Left renal pelvis (tissue), 4 donors: ENCODE results near the gene LINGO3. TPM values are rescaled to one million over a fixed set of nuclear protein-coding genes. Genes with fewer than 3 reads are reported as not detected.

ENCODE experiments used
- DNase-seq, 4 donors: peaks; one replicate each; pipeline ENCODE4 v3.0.0-alpha.2; 2013; ENCODE audit warnings: low read depth in 4 of 4, low spot score in 3 of 4
- polyA plus RNA-seq, 4 donors: library from polyadenylated mRNA; unstranded; fragments of 120-200 nt; gene quantifications; one replicate each; pipeline ENCODE4 v1.2.1, GENCODE V29; 2013; ENCODE audit not compliant: insufficient read length in 4 of 4

The LINGO3 gene
- polyA plus RNA-seq, 4 donors, result 0.13 to 0.14 TPM; not detected in 2

- peak; percentile 77 to 81 (median 78) for DNase-seq
Observed at GRCh38 chr19:2328401-2329148, 20.6 kb upstream of the LINGO3 start, which contains the start of the genes LSM7 and SPPL2B. TSS of gene LSM7 (minus strand) at chr19:2328586. CDS start at chr19:2328566, 20 bp downstream. TSS of gene SPPL2B (plus strand) at chr19:2328684. CDS start at chr19:2328710, 26 bp downstream.

- DNase-seq, result no peak
Observed at GRCh38 chr19:2327773-2328400, 19.9 kb upstream of the LINGO3 start.

DNA sequence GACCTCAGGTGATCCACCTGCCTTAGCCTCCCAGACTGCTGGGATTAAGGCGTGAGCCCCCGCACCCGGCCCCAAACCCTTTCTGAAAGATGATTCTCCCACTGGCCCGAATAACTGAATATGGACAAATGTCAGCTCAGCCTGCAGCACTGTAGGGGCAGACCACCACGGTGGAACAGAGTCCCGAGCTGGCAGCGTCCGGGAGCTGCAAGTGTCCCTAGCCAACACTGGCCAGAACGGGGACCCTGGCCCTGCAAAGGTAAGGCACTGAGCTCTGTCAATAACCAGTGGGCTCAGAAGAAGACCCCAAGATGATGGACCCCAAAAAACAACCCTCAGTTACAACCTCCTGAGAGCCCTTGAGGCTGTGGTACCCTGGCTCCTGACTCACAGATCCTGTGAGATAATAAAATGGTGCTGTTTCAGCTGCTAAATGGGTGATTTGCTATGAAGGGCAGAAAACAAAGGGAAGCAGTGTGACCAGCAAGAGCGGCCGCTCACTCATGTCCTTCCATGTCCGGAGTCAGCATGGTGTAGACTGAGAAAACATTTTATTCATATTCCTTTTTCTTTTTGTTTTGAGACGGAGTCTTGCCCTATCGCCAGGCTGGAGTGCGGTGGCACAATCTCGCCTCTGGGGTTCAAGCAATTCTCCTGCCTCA is 18.9 kb upstream of the LINGO3 start:
- no peak for DNase-seq

- no peak for DNase-seq
Observed at GRCh38 chr19:2325281-2326046, 17.5 kb upstream of the LINGO3 start.

DNA sequence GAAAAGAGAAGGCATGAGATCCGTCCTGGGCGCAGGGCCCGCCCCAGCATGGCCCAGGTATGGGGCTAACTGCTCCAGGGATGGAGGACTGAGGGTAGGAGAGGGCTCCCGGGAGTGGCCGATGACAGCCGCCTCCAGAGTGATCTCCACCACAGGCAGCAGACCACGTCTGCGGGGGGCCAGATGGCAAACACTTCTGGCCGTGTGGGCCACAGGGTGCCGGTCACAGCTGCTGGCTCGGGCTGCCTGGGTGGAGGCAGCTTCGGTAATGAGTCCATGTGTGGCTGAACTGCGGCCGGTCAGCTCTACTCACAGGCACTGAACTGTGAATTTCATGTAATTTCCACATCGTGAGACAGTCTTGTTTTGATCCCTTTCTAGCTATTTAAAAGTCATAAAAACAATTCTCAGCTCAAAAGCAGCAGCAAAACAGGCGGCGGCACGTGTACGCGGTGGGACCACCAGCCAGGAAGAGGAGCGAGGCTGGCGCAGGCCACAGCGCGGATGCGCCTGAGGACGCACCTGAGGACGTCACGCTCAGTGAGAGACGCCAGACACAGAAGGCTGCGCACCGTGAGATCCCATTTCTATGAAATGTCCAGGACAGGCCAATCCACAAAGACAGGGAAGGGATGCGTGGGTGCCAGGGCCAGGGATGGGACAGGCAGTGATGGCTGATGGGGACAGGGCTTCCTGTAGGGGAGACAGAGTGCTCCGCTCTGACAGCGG is 16.4 kb upstream of the LINGO3 start:
- no peak for DNase-seq

DNA sequence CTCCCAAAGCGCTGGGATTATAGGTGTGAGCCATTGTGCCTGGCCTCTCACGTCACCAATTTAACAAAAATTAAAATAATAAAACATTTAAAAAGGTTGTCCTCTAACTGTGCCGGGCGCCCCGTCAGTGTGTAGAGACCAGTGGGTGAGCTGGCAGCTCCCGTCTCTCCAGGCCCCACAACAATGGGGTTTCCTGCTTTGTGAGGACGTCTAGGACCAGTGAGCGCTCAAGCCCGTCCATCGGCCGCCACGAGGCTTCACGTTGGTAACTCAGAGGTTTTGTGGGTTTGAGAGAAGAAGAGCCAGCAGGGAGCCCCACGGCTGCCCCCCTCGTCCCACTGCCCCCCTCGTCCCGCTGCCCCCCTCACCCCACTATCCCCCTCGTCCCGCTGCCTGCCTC is 15.8 kb upstream of the LINGO3 start:
- DNase-seq, result no peak

- DNase-seq, result no peak
Observed at GRCh38 chr19:2321565-2322283, 13.8 kb upstream of the LINGO3 start.

DNA sequence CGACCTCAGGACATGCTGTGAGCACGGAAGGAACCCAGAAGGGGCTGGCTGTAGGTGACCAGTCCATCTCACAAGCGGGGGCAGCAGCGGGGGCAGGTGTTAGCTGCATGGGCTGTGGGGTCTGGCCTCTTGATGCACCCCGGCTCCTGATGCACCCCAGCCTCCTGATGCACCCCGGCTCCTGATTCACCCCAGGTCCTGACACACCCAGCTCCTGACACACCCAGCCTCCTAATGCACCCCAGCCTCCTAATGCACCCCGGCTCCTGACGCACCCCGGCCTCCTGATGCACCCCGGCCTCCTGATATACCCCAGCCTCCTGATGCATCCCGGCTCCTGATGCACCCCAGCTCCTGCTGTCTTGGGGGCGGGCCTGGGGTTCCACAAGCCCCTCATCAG is 13.0 kb upstream of the LINGO3 start:
- no peak for DNase-seq

- DNase-seq, result no peak
Observed at GRCh38 chr19:2320049-2320448, 12.1 kb upstream of the LINGO3 start.

- no peak for DNase-seq
Observed at GRCh38 chr19:2319551-2319950, 11.6 kb upstream of the LINGO3 start.

DNA sequence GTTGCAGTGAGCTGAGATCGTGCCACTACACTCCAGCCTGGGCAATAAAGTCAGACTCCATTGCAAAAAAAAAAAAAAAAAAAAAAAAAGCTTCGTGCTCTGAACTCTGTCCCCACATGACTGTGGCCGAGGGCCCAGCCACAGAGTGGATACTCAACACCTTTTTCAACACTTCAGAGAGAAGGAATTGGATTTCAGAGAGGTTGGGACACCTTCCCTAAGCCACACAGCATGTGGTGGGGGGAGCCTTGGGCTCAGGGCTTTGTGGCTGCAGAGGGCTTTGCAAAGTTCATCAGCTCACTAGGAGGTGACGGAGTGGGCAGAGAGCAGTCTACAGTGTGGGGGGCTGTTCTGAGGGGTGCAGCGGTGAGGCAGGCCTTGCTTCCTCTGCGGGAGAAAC is 11.0 kb upstream of the LINGO3 start:
- DNase-seq, result no peak

DNA sequence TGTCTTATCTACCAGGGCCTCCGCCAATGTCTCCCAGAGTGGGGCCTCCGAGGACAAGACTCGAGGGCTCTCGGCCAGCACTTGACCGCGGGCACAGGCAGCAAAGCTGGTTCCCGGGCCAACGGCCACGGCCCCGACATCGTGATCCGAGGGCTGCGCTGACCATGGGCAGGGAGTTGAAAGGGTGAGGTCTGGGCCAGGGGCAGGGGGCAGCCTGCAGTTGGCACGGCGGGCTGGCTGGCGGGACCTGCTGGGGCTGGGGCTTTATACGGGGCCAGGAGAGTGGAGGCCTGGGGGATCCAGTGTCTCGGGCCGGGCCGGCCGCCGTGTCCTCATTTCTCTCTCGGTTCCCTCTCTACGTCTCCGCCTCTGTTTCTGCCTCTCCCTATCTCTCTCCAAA is 9.8 kb upstream of the LINGO3 start:
- no peak for DNase-seq

- DNase-seq, result no peak
Observed at GRCh38 chr19:2317300-2317699, 9.3 kb upstream of the LINGO3 start.

GRCh38 chr19:2315818-2316353 is 7.9 kb upstream of the LINGO3 start:
- no peak for DNase-seq

GRCh38 chr19:2315121-2315817 is 7.3 kb upstream of the LINGO3 start:
- DNase-seq, result no peak

DNA sequence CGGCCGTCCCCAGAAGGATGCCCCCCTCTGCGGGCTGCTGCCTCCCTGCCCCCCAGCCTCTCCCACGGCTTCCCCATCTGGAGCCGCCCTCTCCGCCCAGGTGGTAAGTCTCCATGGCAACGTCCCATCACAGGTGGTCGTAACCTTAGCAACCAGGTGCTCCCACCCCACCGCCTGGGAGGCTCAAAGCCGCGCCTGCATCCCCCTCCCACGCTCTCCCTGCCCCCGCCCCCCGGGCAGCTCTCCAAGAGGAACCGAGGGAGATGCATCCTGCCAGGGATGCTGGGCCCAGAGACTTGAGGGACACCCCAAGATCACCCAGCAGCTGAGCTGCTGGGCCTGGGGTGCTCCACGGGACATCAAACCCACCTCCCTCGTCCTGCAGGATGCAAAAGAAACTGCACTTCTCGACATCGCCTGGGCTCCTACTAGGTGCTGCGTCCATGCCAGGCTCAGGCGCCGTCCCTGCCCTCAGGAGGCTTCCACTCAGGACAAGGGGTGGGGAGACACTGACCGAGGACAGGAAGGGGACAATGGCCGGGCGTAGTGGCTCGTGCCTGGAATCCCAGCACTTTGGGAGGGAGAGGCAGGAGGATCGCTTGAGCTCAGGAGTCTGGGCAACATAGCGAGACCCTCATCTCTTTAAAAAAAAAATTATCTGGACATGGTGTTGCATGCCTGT is 5.0 kb upstream of the LINGO3 start:
- DNase-seq, result no peak

DNA sequence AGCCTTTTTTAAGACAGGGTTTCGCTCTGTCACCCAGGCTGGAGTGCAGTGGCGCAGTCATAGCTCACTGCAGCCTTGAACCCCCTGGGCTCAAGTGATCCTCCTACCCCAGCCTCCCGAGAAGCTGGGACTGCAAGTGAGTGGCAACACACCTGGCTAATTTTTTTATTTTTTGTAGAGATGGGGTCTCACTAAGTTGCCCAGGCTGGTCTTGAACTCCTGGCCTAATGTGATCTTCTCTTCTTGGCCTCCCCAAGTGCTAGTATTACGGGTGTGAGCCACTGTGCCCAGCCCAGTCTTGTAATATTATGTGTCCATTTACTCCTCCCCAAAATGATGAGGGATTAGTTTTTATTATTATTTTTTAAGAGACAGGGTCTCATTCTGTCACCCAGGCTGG is 3.1 kb upstream of the LINGO3 start:
- DNase-seq, result no peak

DNA sequence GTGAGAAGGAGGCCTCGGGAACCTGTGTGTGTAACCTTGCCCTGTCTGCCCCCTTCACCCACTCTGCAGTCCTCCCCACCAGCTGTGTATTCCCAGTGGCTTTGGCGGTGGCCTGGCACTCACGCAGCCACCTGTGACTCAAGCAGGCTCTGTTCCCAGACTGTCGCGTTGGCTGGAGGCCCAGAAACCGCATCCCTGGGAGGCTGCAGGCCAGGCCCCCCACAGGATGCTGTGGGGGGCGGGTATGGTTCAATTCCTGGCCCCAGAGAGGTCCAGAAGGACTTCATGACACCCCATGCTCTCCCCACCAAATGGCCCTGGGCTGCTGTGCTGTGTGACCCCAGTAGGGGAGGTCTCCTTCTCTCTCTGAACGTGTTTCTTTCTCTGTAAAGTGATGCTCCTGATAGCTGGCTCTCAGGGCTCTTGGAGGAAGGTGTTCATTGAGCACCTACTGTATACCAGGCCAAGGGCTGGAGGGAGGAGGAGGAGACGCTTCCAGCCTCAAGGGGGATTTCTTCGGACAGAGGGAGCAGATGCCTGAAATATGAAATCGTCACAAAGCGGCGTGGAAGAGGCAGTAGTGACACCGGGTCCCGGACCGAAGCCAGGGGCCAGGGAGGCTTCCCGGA is 1.9 kb upstream of the LINGO3 start:
- no peak for DNase-seq
